ENCODE results near the gene LRCH3.

- no peak for TF ChIP-seq CTCF (IDR thresholded peaks at IDR 0.05)
- TF ChIP-seq POLR2A (IDR thresholded peaks at IDR 0.05) = no peak
These were observed 101.1 kb downstream of the LRCH3 start for GRCh38 chr3:197892162-197892561.

Data from testis (tissue), 2 donors.